Measurements from ENCODE around the gene CMTM8.

GRCh38 chr3:32281570-32282106 lies 43.2 kb downstream of the CMTM8 start:
- TF ChIP-seq, protein P1, sequence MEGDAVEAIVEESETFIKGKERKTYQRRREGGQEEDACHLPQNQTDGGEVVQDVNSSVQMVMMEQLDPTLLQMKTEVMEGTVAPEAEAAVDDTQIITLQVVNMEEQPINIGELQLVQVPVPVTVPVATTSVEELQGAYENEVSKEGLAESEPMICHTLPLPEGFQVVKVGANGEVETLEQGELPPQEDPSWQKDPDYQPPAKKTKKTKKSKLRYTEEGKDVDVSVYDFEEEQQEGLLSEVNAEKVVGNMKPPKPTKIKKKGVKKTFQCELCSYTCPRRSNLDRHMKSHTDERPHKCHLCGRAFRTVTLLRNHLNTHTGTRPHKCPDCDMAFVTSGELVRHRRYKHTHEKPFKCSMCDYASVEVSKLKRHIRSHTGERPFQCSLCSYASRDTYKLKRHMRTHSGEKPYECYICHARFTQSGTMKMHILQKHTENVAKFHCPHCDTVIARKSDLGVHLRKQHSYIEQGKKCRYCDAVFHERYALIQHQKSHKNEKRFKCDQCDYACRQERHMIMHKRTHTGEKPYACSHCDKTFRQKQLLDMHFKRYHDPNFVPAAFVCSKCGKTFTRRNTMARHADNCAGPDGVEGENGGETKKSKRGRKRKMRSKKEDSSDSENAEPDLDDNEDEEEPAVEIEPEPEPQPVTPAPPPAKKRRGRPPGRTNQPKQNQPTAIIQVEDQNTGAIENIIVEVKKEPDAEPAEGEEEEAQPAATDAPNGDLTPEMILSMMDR (IDR thresholded peaks at IDR 0.05; ENCODE audit: low read depth, low read length, poor library complexity, severe bottlenecking): no peak
- no peak for TF ChIP-seq EZH2phosphoT487 (IDR thresholded peaks at IDR 0.05; ENCODE audit: borderline replicate concordance, low read length)
